Measurements from ENCODE around the gene ST3GAL3.
A peak's percentile ranks its signal among the peaks of the same experiment; 100 is the strongest.

Gene ST3GAL3

GRCh38 chr1:43942411-43942810 lies 235.1 kb downstream of the ST3GAL3 start:
- H2BK5ac ChIP-seq (ENCODE audit: low read depth, low read length, poor library complexity): no peak overlapping the region
- H2BK120ac ChIP-seq (ENCODE audit: insufficient read depth, low read length, poor library complexity): no peak overlapping the region
- H4K91ac ChIP-seq (ENCODE audit: low read depth, low read length): no peak overlapping the region
- H3K18ac ChIP-seq (ENCODE audit: low read length): no peak overlapping the region
- H3K14ac ChIP-seq (ENCODE audit: low read length): no peak overlapping the region
- H3K23ac ChIP-seq (ENCODE audit: low read length): no peak overlapping the region
- no peak for DNase-seq
- H3K79me2 ChIP-seq (ENCODE audit: control insufficient read depth, insufficient read depth, low read length, poor library complexity): peaks cover 10% of the 10 kb centered on the region
- H3K79me1 ChIP-seq (ENCODE audit: low read length): peaks cover 9% of the 10 kb centered on the region
- no peak overlapping the region for H2AFZ ChIP-seq (ENCODE audit: insufficient read depth, low read length, poor library complexity)
- H4K12ac ChIP-seq (ENCODE audit: low read depth, low read length): no peak overlapping the region
- no peak overlapping the region for H2BK12ac ChIP-seq (ENCODE audit: low read length)
- no peak overlapping the region for H4K8ac ChIP-seq (ENCODE audit: low read depth, low read length)
- no CpG with 5 or more reads among the region's 3 CpGs for WGBS (ENCODE audit: extremely low coverage, insufficient coverage, insufficient read length)
- no peak overlapping the region for H2AK5ac ChIP-seq (ENCODE audit: low read length)
- H3K27me3 ChIP-seq (ENCODE audit: insufficient read depth, low read length): no peaks in the 10 kb centered on the region
- H3K4me1 ChIP-seq (ENCODE audit: control insufficient read depth in 1 of 2, insufficient read depth in 2 of 2, low read length in 2 of 2): peaks cover 3 to 4% of the 10 kb centered on the region in 2 experiments
- H3K4me3 ChIP-seq (ENCODE audit: low read depth, low read length): no peak overlapping the region
- no peak overlapping the region for H3K4ac ChIP-seq (ENCODE audit: low read depth, low read length)
- H3K9ac ChIP-seq (ENCODE audit: low read length): no peak overlapping the region
- H3K36me3 ChIP-seq (ENCODE audit: control insufficient read depth in 1 of 2, insufficient read depth in 2 of 2, low read length in 2 of 2): no peaks in the 10 kb centered on the region
- H3K4me2 ChIP-seq (ENCODE audit: low read length): no peak overlapping the region
- H3K9me3 ChIP-seq (ENCODE audit: insufficient read depth, low read depth, low read length): no peaks in the 10 kb centered on the region
- H3K27ac ChIP-seq (ENCODE audit: low read depth, low read length): no peak overlapping the region

GRCh38 chr1:43944860-43945259 lies 237.5 kb downstream of the ST3GAL3 start:
- H3K79me2 ChIP-seq (ENCODE audit: control insufficient read depth, insufficient read depth, low read length, poor library complexity): peaks cover 10% of the 10 kb centered on the region
- no peak overlapping the region for H2AK5ac ChIP-seq (ENCODE audit: low read length)
- no peak overlapping the region for H3K23ac ChIP-seq (ENCODE audit: low read length)
- no peak overlapping the region for H4K8ac ChIP-seq (ENCODE audit: low read depth, low read length)
- DNase-seq: no peak
- H3K4me3 ChIP-seq (ENCODE audit: low read depth, low read length): no peak overlapping the region
- H3K14ac ChIP-seq (ENCODE audit: low read length): no peak overlapping the region
- H2AFZ ChIP-seq (ENCODE audit: insufficient read depth, low read length, poor library complexity): no peak overlapping the region
- peaks cover 11 to 18% of the 10 kb centered on the region in 2 experiments for H3K4me1 ChIP-seq (ENCODE audit: control insufficient read depth in 1 of 2, insufficient read depth in 2 of 2, low read length in 2 of 2)
- no peak overlapping the region for H2BK5ac ChIP-seq (ENCODE audit: low read depth, low read length, poor library complexity)
- H2BK120ac ChIP-seq (ENCODE audit: insufficient read depth, low read length, poor library complexity): no peak overlapping the region
- no peak overlapping the region for H3K18ac ChIP-seq (ENCODE audit: low read length)
- H4K91ac ChIP-seq (ENCODE audit: low read depth, low read length): no peak overlapping the region
- H3K79me1 ChIP-seq (ENCODE audit: low read length): peaks cover 9% of the 10 kb centered on the region
- no CpG with 5 or more reads among the region's 1 CpG for WGBS (ENCODE audit: extremely low coverage, insufficient coverage, insufficient read length)
- no peak overlapping the region for H4K12ac ChIP-seq (ENCODE audit: low read depth, low read length)
- no peak overlapping the region for H3K4me2 ChIP-seq (ENCODE audit: low read length)
- H3K36me3 ChIP-seq (ENCODE audit: control insufficient read depth in 1 of 2, insufficient read depth in 2 of 2, low read length in 2 of 2): peaks cover 5% of the 10 kb centered on the region in 2 experiments
- H3K9me3 ChIP-seq (ENCODE audit: insufficient read depth, low read depth, low read length): no peaks in the 10 kb centered on the region
- no peak overlapping the region for H2BK12ac ChIP-seq (ENCODE audit: low read length)
- no peak overlapping the region for H3K9ac ChIP-seq (ENCODE audit: low read length)
- no peaks in the 10 kb centered on the region for H3K27me3 ChIP-seq (ENCODE audit: insufficient read depth, low read length)
- H3K27ac ChIP-seq (ENCODE audit: low read depth, low read length): no peak overlapping the region
- H3K4ac ChIP-seq (ENCODE audit: low read depth, low read length): no peak overlapping the region

GRCh38 chr1:43945674-43946235 lies 238.4 kb downstream of the ST3GAL3 start:
- WGBS (ENCODE audit: extremely low coverage, insufficient coverage, insufficient read length): no CpG with 5 or more reads among the region's 3 CpGs

GRCh38 chr1:43946236-43947060 lies 239.1 kb downstream of the ST3GAL3 start, which contains the start of gene IPO13:
Gene IPO13 (plus strand): TSS chr1:43946950. CDS start chr1:43947601, 651 bp downstream.
- Histone ChIP-seq H3K14ac (ENCODE audit: low read length) (peak within 1 kb of the TSS; percentile 90), H4K8ac (ENCODE audit: low read depth, low read length) (peak within 1 kb of the TSS; percentile 99), H3K79me2 (ENCODE audit: control insufficient read depth, insufficient read depth, low read length, poor library complexity) (peaks cover 10% of the 10 kb centered on the region), H3K9me3 (ENCODE audit: insufficient read depth, low read depth, low read length) (no peaks in the 10 kb centered on the region), H2AFZ (ENCODE audit: insufficient read depth, low read length, poor library complexity) (peak within 1 kb of the TSS; percentile 94), H3K27ac (ENCODE audit: low read depth, low read length) (peak within 1 kb of the TSS; percentile 70), H3K4me2 (ENCODE audit: low read length) (peak within 1 kb of the TSS; percentile 88), H3K36me3 (ENCODE audit: control insufficient read depth in 1 of 2, insufficient read depth in 2 of 2, low read length in 2 of 2) (peaks cover 6 to 7% of the 10 kb centered on the region in 2 experiments), H3K27me3 (ENCODE audit: insufficient read depth, low read length) (no peaks in the 10 kb centered on the region), H3K4ac (ENCODE audit: low read depth, low read length) (peak within 1 kb of the TSS; percentile 88), H4K12ac (ENCODE audit: low read depth, low read length) (peak within 1 kb of the TSS; percentile 96), H2AK5ac (ENCODE audit: low read length) (peak within 1 kb of the TSS; percentile 51), H2BK120ac (ENCODE audit: insufficient read depth, low read length, poor library complexity) (peak within 1 kb of the TSS; percentile 99), H3K4me1 (ENCODE audit: control insufficient read depth in 1 of 2, insufficient read depth in 2 of 2, low read length in 2 of 2) (peaks cover 11 to 18% of the 10 kb centered on the region in 2 experiments), H4K91ac (ENCODE audit: low read depth, low read length) (peak within 1 kb of the TSS; percentile 99), H3K4me3 (ENCODE audit: low read depth, low read length) (peak within 1 kb of the TSS; percentile 80), H2BK12ac (ENCODE audit: low read length) (peak within 1 kb of the TSS; percentile 88), H3K9ac (ENCODE audit: low read length) (peak within 1 kb of the TSS; percentile 94), H3K18ac (ENCODE audit: low read length) (peak within 1 kb of the TSS; percentile 98), H2BK5ac (ENCODE audit: low read depth, low read length, poor library complexity) (peak within 1 kb of the TSS; percentile 99), H3K23ac (ENCODE audit: low read length) (no peak within 1 kb of the TSS), H3K79me1 (ENCODE audit: low read length) (peaks cover 9% of the 10 kb centered on the region)
- peak; percentile 95 to 97 for DNase-seq
- WGBS (ENCODE audit: extremely low coverage, insufficient coverage, insufficient read length): no CpG with 5 or more reads among the region's 74 CpGs

More at GRCh38 chr1:43945674-43946235, 238.4 kb downstream of the ST3GAL3 start:
- H4K8ac ChIP-seq (ENCODE audit: low read depth, low read length): no peak overlapping the region
- H2BK5ac ChIP-seq (ENCODE audit: low read depth, low read length, poor library complexity): no peak overlapping the region
- H3K9me3 ChIP-seq (ENCODE audit: insufficient read depth, low read depth, low read length): no peaks in the 10 kb centered on the region
- H3K4ac ChIP-seq (ENCODE audit: low read depth, low read length): no peak overlapping the region
- no peak overlapping the region for H3K9ac ChIP-seq (ENCODE audit: low read length)
- peak overlapping the region; percentile 88 for H3K4me2 ChIP-seq (ENCODE audit: low read length)
- no peak overlapping the region for H2AK5ac ChIP-seq (ENCODE audit: low read length)
- H3K4me1 ChIP-seq (ENCODE audit: control insufficient read depth in 1 of 2, insufficient read depth in 2 of 2, low read length in 2 of 2): peaks cover 11 to 18% of the 10 kb centered on the region in 2 experiments
- H2BK120ac ChIP-seq (ENCODE audit: insufficient read depth, low read length, poor library complexity): no peak overlapping the region
- DNase-seq: no peak
- H4K91ac ChIP-seq (ENCODE audit: low read depth, low read length): no peak overlapping the region
- H3K27me3 ChIP-seq (ENCODE audit: insufficient read depth, low read length): no peaks in the 10 kb centered on the region
- H3K23ac ChIP-seq (ENCODE audit: low read length): no peak overlapping the region
- no peak overlapping the region for H3K27ac ChIP-seq (ENCODE audit: low read depth, low read length)
- H3K14ac ChIP-seq (ENCODE audit: low read length): no peak overlapping the region
- H3K18ac ChIP-seq (ENCODE audit: low read length): no peak overlapping the region
- H3K79me2 ChIP-seq (ENCODE audit: control insufficient read depth, insufficient read depth, low read length, poor library complexity): peaks cover 10% of the 10 kb centered on the region
- H2BK12ac ChIP-seq (ENCODE audit: low read length): no peak overlapping the region
- peaks cover 6 to 7% of the 10 kb centered on the region in 2 experiments for H3K36me3 ChIP-seq (ENCODE audit: control insufficient read depth in 1 of 2, insufficient read depth in 2 of 2, low read length in 2 of 2)
- H2AFZ ChIP-seq (ENCODE audit: insufficient read depth, low read length, poor library complexity): peak overlapping the region; percentile 94
- H4K12ac ChIP-seq (ENCODE audit: low read depth, low read length): no peak overlapping the region
- peaks cover 9% of the 10 kb centered on the region for H3K79me1 ChIP-seq (ENCODE audit: low read length)
- H3K4me3 ChIP-seq (ENCODE audit: low read depth, low read length): no peak overlapping the region

Measured in trophoblast cell (in vitro differentiated cells and primary cell).